Measurements from ENCODE around the gene EML6.

GRCh38 chr2:54876764-54877163 is 153.3 kb downstream of the EML6 start:
- TF ChIP-seq GATA2 (IDR thresholded peaks at IDR 0.05; ENCODE audit: low read depth, low read length) (no peak), GATA3 (IDR thresholded peaks at IDR 0.05; ENCODE audit: low read depth, low read length) (no peak)

Measured in SH-SY5Y (cell line).